ENCODE results near the gene CCNY. TPM values are rescaled to one million over a fixed set of nuclear protein-coding genes. Genes with fewer than 3 reads are reported as not detected.

Gene CCNY
- total RNA-seq, 3 donors from 2014 or later (not counting 1 experiment from before 2014, with no cell fraction given) = 71.0 to 87.2 (median 74.3) TPM

- H3K36me3 Mint-ChIP-seq = no peaks in the 10 kb centered on the region
- TF ChIP-seq CTCF (IDR thresholded peaks at IDR 0.05) = no peak
- H3K4me1 ChIP-seq (ENCODE audit: control insufficient read depth, insufficient read depth, low read length) = no peaks in the 10 kb centered on the region
- no peak overlapping the region for H3K27ac ChIP-seq (ENCODE audit: low read length)
- intact Hi-C loops (cut with micrococcal nuclease) = no loop called here
- peaks cover 15% of the 10 kb centered on the region for H3K36me3 ChIP-seq (ENCODE audit: control insufficient read depth, insufficient read depth, low read length)
- H3K9me3 Mint-ChIP-seq = no peaks in the 10 kb centered on the region
- no peak overlapping the region for H3K4me3 ChIP-seq (ENCODE audit: low read length)
- WGBS (ENCODE audit: insufficient coverage) = 99% methylated on average over 7 of the region's 7 CpGs
- H3K4me1 Mint-ChIP-seq = peaks cover 9 to 19% of the 10 kb centered on the region in 2 donors
- no peak overlapping the region for H3K4me3 Mint-ChIP-seq
- no peak for ATAC-seq
- no peaks in the 10 kb centered on the region for H3K9me3 ChIP-seq (ENCODE audit: control insufficient read depth, insufficient read depth, low read length)
- H3K27ac Mint-ChIP-seq = no peak overlapping the region
- H3K27me3 ChIP-seq (ENCODE audit: control insufficient read depth, insufficient read depth, low read length) = no peaks in the 10 kb centered on the region
- H3K27me3 Mint-ChIP-seq (ENCODE audit: low read depth in 2 of 2) = no peaks in the 10 kb centered on the region
- no peak for DNase-seq
Observed at GRCh38 chr10:35552650-35553342, 216.5 kb downstream of the CCNY start.

- no peaks in the 10 kb centered on the region for H3K9me3 Mint-ChIP-seq
- H3K27ac Mint-ChIP-seq = peak overlapping the region in 1 of 2 donors; percentile 9
- H3K36me3 ChIP-seq (ENCODE audit: control insufficient read depth, insufficient read depth, low read length) = peaks cover 14% of the 10 kb centered on the region
- H3K4me1 Mint-ChIP-seq = peaks cover 9 to 32% of the 10 kb centered on the region in 2 donors
- H3K27me3 ChIP-seq (ENCODE audit: control insufficient read depth, insufficient read depth, low read length) = no peaks in the 10 kb centered on the region
- H3K9me3 ChIP-seq (ENCODE audit: control insufficient read depth, insufficient read depth, low read length) = no peaks in the 10 kb centered on the region
- no peak for DNase-seq
- no peak overlapping the region for H3K4me3 ChIP-seq (ENCODE audit: low read length)
- TF ChIP-seq CTCF (IDR thresholded peaks at IDR 0.05) = no peak
- no peak overlapping the region for H3K4me3 Mint-ChIP-seq
- H3K27me3 Mint-ChIP-seq (ENCODE audit: low read depth in 2 of 2) = no peaks in the 10 kb centered on the region
- no peaks in the 10 kb centered on the region for H3K4me1 ChIP-seq (ENCODE audit: control insufficient read depth, insufficient read depth, low read length)
- H3K27ac ChIP-seq (ENCODE audit: low read length) = no peak overlapping the region
- intact Hi-C loops (cut with micrococcal nuclease) = no loop called here
- no peaks in the 10 kb centered on the region for H3K36me3 Mint-ChIP-seq
- 81% methylated on average over 2 of the region's 2 CpGs for WGBS (ENCODE audit: insufficient coverage)
- no peak for ATAC-seq
Observed at GRCh38 chr10:35554036-35554435, 217.7 kb downstream of the CCNY start.

GRCh38 chr10:35554461-35555056 lies 218.2 kb downstream of the CCNY start:
- no peak for DNase-seq
- ATAC-seq = no peak
- Mint-ChIP-seq H3K9me3 (no peaks in the 10 kb centered on the region), H3K27me3 (ENCODE audit: low read depth in 2 of 2) (no peaks in the 10 kb centered on the region), H3K36me3 (no peaks in the 10 kb centered on the region), H3K27ac (peak overlapping the region in 1 of 2 donors; percentile 9), H3K4me1 (peaks cover 9 to 35% of the 10 kb centered on the region in 2 donors), H3K4me3 (no peak overlapping the region)
- Histone ChIP-seq H3K27ac (ENCODE audit: low read length) (no peak overlapping the region), H3K9me3 (ENCODE audit: control insufficient read depth, insufficient read depth, low read length) (no peaks in the 10 kb centered on the region), H3K4me3 (ENCODE audit: low read length) (no peak overlapping the region), H3K27me3 (ENCODE audit: control insufficient read depth, insufficient read depth, low read length) (no peaks in the 10 kb centered on the region), H3K36me3 (ENCODE audit: control insufficient read depth, insufficient read depth, low read length) (peaks cover 10% of the 10 kb centered on the region), H3K4me1 (ENCODE audit: control insufficient read depth, insufficient read depth, low read length) (no peaks in the 10 kb centered on the region)
- TF ChIP-seq CTCF (IDR thresholded peaks at IDR 0.05) = no peak
- intact Hi-C loops (cut with micrococcal nuclease) = no loop called here
- 73% methylated on average over 3 of the region's 3 CpGs for WGBS (ENCODE audit: insufficient coverage)
